IPS DF 19.7 (cell line): ENCODE measurements around the gene DLL1.

Source experiments
- DNase-seq: peaks from one replicate; pipeline ENCODE4 v3.0.0-alpha.2; 2013; ENCODE audit warnings: low read depth, low spot score

Gene DLL1

DNA sequence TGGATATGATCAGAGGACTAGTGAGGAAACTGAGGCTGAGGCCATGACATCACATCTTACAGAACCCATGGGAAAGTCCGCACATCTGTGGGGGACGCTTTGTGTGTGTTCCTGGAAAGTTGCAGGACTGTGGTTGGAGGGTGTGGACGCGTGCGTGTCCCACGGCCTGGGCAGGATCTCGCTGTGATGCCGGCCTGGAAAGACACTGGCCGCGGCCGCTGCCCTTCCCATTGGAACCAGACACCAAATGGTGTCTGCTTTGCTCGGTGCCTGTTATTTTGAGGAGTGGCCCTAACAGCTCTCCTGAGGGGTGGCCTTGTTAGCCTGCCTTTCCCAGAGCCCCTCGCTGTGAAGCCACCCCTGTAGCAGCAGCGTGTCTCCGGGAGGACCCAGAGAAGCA, 41.1 kb downstream of the DLL1 start:
- no peak for DNase-seq

- DNase-seq, result no peak
Measured at GRCh38 chr6:170248861-170249600, 41.8 kb downstream of the DLL1 start.

- no peak for DNase-seq
Measured at GRCh38 chr6:170248111-170248805, 42.6 kb downstream of the DLL1 start.

- DNase-seq, result no peak
Measured at GRCh38 chr6:170247178-170247701, 43.6 kb downstream of the DLL1 start.

DNA sequence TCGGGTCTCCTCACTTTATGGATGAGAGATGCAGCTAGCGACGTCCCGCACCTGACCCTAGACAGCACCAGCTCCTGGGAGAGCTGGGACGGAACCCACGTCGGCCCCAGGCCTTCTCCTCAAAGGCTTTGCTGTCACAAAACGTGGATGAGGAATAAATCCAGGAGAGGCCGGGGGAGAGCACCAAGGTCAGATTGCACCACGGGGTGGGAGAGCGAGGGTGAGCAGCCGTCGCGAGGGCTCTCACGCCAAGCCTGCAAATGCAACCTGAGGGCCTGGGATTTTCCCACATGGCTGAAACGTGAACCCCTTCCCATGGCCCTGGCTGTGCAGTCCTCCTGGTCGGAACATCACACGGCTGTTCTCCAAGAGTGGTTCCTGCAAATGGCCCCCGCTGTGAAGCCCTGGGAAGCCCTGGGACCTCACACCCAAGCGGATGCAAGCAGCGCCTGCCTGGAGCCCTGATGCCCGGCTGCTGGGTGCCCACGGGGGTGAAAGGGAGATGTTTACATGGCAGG, 45.3 kb downstream of the DLL1 start:
- DNase-seq, result no peak

DNA sequence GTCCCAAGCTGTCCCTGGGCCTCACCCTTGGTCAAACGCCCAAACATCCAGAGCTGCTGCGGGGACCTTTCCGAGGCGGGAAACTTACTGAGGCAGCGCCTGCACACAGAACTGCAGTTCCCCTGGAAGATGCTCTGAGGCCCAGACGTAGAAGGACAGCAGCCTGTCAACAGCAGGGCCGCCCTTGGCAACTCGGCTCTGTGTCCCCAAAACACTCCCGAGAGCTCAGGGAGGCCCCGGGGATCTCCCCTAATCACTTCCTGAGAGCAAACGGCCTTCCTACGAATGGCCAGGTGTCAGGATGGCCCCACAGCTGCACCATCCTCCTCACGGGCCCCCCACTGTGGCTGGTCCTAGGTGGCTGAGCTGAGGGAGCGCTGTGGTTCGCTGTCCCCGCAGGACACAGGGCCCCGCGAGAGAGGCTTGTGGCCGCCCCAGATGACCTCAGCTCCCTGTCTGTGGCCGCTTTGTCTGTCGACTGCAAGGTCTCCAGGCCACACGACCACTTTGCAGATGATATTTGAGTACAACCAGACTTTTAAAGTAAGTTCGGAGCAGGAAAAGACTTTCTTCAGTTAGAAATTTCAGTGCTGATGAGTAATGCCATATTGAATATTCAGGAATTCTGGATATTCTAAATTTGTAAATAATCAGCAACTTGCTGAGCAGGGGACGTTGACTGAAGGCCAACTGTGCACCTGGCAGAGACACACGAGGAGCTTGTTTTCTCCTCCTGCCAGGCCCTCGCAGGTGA, 46.0 kb downstream of the DLL1 start:
- DNase-seq, result no peak

GRCh38 chr6:170243791-170244291, 47.0 kb downstream of the DLL1 start:
- no peak for DNase-seq

- DNase-seq, result no peak
Measured at GRCh38 chr6:170243386-170243785, 47.5 kb downstream of the DLL1 start.

DNA sequence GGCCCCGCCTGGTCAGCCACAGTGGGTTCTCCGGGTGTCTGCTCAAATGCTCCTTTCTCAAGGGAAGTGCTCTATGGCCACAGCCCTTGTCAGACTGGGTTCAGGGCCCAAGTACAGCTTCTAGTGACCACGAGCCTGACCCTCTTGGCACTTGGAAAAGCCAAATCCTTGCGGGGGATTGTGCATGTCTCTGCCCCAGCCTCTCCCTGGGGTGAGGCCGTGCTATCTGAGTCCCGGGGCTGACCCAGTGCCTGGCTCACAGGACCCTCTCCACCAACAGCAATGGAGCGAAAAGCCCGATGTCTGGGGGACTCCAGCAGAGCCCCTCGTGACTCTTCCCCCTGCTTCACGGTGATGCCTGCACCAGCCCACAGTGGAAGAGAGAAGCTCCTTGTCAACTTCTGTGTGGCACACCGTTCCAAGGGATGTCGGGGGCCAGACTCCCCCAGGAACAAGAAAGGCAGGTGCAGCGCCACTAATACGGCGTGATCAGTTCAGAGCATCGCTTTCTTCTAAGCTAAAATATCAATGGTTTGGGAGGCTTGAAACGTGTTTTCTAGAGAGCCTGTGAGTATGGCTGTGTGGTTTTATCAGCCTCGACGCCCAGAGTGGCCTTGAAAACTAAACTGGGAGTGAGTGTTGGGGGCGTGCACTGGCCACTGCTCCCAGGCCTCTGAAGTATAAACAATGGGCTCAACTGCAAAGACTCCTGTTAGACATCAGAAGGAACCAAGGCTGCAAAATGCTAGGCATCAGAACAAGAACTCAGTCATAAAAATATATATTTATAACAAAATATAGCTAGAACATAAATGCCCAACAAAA, 51.9 kb downstream of the DLL1 start:
- DNase-seq, result no peak

DNA sequence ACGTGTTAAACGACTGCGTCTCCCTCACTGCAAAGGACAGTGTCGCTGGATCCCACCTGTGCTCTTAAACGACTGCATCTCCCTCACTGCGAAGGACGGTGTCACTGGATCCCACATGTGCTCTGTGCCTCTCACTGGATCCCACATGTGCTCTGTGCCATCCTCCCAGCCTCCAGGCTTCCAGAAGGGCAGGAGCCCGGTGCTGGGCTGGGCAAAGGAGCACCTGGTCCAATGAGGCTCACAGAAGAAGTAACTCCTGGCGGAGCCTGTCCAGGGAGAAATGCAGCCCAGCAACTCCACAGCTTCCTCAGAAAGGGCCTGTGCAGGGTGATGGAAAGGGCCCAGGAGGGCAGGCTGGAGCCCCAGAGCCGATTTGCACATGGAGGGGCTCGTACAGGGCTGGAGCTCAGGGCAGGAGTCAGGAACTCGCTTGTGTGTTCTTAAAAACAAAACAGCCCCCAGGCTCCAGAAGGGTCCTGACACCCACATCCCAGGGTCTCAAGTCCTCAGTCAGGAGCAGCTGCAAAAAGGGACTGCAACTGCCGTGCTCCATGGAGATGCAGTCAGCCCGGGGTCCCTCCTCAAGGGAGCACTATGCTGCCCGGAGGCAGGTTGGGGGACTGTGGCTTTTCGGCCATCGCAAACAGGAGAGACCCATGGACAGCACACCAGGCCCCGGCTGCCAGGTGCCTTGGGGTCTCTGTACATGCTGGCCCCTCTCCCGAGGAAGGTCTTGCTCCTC, 52.7 kb downstream of the DLL1 start:
- DNase-seq, result no peak

- DNase-seq, result no peak
Measured at GRCh38 chr6:170236131-170236836, 54.6 kb downstream of the DLL1 start.

GRCh38 chr6:170235391-170236125, 55.3 kb downstream of the DLL1 start:
- DNase-seq, result no peak

DNA sequence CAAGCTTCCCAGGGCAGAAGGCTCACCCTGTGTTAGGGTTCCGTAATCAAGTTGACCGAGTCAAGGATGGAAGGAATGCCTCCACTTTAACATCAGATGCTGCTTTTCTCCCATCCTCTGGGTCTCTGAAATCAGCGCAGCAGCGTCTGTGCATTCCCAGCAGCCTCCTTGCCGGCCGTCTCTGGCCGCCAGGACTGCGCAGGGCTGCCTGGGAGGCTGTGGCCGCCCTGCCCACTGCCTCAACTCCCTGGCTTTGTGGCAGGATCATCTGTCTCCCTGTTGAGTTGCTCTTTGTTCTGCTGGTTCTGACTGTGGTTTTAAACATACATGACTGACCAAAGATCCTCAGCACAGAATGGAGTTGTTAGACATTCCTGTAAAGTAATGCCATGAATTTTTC, 56.5 kb downstream of the DLL1 start:
- DNase-seq, result no peak

- no peak for DNase-seq
Measured at GRCh38 chr6:170233286-170234205, 57.3 kb downstream of the DLL1 start.
